GM18868 (cell line): Measurements from ENCODE around the gene NT5DC2.

Experiments
- ATAC-seq: cut with Tn5 transposase; IDR thresholded peaks from one replicate; pipeline ENCODE4 v1.9.1; 2021; ENCODE audit warnings: mild to moderate bottlenecking, moderate library complexity; ENCODE audit not compliant: unreplicated experiment

NT5DC2 gene

DNA sequence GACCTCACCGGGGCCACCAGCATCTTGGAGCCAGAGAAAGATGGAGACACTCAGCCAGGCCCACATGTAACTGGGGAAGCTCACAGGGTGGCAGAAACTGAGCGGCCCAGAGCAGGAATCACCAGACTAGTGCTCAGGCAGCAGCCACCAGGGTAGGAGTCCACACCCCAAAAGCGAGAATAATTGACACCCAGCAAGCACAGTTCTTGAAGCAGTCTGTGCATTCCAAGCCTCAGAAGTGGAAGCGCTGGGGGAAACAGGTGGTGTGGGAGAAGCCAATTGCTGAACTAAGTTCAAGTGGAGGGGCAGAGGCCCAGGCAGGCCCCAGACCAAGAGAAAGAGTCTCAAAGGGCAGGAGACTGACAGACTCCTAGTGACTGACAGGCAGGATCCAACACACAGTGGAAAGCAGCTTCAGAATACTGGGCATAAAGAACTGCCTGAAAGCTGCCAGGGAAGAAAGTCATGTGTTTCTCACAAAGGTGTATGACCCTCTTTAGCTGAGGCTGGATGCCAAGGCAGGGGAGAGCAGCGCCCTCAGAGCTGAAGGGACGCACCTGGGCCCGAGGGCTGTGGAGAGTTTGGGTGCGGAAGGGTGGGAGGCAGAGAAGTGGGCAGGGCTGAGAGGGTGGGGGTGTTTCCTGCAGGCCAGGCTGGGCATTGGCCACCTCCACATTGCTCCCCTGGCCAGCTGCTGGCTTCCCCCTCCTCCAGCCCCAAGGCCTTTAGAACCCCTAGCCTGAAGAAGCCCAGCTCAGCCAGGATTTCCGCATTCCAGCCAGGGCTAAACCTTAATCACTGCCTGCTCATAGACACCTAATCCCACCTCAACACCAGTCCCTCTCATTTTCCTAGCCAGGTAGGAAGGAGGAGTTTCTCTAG lies 7.7 kb downstream of the NT5DC2 start:
- no peak for ATAC-seq

DNA sequence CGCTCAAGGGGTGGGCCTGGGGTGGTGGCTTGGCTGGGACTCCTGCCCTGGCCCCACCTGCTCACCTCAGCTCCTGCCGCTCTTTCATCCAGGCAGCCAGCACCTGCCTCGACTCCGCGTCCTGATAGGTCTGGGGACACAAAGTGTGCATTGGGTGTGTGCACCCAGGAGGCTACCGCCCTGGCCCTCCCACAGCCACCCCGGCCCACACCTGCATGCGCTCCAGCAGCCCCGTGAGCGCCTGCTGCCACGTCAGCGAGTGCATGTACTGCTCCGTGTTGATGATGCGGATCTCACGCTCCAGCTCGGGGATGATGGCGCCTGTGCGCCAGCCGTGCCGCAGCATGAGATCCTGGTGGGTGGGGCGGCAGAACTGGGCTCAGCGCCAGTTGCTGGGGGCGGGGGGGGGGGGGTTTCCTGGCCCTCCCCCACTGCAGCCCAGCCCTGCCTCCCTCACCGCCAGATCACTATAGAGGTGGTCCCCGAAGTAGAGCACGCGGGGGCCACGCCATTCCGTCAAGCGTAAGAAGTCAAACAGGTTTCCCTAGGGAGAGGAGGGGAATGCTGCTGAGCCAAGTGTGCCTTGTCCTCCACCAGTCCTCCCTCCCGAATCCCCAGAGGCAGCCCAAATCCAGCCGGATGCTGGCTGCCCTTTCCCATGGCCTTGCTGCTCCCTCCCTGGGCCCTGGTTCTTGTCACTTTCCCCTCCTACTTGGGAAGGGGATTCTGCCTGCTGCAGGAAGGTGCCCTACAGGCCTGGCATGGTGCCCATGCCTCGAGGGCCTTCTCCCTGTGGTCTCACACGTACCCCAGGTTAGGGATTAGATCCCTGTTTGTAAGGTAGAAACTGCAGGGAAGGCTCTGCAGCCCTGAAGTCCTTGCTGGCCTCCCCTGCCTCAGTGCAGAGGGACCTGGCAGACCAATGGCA lies 8.6 kb downstream of the NT5DC2 start:
- ATAC-seq = no peak

DNA sequence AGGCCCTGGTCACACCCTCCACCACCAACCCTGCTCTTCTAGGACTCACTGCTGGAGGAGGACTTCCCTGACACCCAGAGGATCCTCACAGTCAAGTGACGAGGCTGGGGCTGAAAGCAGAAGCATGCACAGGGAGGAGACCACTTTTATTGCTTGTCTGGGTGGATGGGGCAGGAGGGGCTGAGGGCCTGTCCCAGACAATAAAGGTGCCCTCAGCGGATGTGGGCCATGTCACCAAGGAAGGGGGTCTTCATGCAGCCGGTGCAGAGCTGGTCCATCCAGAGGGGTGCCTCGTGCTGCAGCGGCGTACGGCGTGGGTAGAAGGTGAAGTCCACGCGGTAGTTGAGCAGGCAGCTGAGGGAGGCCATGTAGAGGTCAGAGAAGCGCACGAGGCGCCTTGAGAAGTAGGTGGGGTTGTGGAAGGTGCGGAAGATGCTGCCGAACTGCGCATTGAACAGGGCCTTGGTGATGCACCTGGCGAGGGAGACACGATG lies 9.4 kb downstream of the NT5DC2 start:
- ATAC-seq = no peak

DNA sequence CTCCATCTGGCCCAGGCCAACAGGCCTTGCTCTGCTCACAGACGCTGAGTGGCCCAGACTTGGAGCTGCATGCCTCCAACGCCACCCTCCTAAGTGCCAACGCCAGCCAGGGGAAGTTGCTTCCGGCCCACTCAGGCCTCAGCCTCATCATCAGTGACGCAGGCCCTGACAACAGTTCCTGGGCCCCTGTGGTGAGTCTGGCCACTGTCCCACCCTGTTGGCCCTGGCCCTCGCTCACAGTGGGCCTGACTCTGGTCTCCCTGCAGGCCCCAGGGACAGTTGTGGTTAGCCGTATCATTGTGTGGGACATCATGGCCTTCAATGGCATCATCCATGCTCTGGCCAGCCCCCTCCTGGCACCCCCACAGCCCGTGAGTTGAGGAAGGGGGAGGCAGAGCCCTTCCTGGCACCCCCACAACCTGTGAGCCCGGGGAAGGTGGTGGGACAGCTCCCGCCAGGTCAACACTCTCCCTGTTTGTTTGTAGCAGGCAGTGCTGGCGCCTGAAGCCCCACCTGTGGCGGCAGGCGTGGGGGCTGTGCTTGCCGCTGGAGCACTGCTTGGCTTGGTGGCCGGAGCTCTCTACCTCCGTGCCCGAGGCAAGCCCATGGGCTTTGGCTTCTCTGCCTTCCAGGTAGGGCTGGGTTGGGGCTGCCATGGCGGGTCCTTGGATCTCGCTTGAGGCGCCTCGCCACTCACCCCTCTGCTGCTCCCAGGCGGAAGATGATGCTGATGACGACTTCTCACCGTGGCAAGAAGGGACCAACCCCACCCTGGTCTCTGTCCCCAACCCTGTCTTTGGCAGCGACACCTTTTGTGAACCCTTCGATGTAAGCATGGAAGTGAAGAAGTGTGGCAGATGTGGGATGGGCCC lies 10.0 kb downstream of the NT5DC2 start:
- no peak for ATAC-seq

DNA sequence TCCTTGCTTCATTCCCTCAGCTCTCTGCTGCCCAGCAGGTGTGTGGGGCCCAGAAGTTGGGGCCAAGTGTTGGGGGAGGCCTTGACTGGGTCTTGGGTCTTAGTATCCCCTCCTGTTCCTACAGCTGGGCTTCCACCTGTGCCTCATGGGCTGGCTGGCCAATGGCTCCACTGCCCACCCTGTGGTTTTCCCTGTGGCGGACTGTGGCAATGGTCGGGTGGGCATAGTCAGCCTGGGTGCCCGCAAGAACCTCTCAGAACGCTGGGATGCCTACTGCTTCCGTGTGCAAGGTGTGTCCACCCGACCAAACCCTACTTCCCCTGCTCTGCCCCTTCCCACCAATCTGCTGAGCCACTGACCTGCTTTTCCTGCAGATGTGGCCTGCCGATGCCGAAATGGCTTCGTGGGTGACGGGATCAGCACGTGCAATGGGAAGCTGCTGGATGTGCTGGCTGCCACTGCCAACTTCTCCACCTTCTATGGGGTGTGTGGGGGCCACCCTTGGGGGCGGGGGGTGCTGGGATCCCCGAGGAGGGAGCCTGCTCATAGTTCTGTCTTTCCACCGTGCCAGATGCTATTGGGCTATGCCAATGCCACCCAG lies 10.9 kb downstream of the NT5DC2 start:
- ATAC-seq = no peak

DNA sequence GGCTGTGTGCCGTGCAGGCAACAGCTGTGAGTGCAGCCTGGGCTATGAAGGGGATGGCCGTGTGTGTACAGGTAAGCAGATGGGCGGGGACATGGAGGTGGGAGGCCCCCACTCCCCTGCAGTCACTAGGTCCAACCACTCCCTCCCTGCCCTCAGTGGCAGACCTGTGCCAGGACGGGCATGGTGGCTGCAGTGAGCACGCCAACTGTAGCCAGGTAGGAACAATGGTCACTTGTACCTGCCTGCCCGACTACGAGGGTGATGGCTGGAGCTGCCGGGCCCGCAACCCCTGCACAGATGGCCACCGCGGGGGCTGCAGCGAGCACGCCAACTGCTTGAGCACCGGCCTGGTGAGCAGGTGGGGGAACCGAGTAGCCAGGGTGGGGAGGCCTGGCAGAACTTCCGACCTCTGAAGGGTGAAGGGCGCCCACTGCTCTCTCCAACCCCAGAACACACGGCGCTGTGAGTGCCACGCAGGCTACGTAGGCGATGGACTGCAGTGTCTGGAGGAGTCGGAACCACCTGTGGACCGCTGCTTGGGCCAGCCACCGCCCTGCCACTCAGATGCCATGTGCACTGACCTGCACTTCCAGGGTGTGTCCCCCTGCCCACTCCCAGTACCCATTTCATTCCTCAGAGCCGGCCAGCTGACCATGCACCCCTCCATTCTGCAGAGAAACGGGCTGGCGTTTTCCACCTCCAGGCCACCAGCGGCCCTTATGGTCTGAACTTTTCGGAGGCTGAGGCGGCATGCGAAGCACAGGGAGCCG lies 11.6 kb downstream of the NT5DC2 start:
- no peak for ATAC-seq

DNA sequence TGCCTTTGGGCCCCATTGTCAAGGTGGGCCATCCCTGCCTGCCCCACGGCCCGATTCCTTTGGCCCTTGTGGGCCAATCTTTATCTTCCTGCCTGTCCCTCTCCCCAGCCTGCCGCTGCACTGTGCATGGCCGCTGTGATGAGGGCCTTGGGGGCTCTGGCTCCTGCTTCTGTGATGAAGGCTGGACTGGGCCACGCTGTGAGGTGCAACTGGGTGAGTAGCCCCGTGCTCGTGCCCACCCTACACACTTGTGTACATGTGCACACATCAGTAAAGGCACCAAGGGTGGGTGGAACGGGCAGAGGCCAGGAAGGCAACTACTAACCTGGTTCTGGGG lies 12.2 kb downstream of the NT5DC2 start:
- no peak for ATAC-seq

DNA sequence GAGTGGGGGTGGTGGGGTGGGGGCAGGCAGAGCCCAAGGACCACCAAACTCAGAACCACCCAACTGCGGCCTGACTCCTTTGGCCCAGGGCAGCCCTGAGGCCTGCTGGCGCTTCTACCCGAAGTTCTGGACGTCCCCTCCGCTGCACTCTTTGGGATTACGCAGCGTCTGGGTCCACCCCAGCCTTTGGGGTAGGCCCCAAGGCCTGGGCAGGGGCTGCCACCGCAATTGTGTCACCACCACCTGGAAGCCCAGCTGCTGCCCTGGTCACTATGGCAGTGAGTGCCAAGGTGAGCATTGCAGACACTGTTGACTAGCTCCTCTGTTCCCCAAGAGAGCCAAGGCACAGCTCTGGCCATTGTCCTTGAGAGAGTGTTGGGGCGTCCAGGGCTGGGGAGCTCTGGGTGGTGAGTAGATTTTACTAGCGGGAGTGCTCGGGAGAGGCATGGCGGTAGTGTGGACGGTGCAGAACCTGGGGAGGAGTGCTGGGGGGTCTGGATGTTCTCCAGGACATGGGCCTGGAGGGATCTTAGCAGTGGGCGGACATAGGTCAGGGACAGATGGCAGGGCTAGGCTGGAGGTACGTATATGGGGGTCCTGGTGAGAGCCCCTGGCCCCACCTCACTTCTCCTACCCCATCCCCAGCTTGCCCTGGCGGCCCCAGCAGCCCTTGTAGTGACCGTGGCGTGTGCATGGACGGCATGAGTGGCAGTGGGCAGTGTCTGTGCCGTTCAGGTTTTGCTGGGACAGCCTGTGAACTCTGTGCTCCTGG lies 12.8 kb downstream of the NT5DC2 start:
- ATAC-seq = no peak

DNA sequence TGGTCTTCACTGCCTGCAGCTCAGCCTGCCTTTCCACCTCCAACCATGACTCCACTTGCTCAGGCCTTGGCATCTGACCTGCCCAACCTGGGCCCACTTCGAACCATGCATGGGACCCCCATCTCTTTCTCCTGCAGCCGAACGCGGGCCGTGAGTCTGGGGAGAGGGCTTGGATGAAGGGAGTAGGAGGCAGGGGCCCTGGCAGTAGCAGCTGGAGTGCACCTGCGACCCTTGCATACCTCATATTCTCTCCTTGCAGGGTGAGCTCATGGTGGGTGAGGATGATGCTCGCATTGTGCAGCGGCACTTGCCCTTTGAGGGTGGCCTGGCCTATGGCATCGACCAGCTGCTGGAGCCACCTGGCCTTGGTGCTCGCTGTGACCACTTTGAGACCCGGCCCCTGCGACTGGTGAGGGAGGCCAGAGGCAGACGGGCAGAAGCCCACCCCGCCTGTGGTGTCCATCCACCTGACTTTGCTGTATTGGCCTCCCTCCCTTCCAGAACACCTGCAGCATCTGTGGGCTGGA lies 13.5 kb downstream of the NT5DC2 start:
- no peak for ATAC-seq

DNA sequence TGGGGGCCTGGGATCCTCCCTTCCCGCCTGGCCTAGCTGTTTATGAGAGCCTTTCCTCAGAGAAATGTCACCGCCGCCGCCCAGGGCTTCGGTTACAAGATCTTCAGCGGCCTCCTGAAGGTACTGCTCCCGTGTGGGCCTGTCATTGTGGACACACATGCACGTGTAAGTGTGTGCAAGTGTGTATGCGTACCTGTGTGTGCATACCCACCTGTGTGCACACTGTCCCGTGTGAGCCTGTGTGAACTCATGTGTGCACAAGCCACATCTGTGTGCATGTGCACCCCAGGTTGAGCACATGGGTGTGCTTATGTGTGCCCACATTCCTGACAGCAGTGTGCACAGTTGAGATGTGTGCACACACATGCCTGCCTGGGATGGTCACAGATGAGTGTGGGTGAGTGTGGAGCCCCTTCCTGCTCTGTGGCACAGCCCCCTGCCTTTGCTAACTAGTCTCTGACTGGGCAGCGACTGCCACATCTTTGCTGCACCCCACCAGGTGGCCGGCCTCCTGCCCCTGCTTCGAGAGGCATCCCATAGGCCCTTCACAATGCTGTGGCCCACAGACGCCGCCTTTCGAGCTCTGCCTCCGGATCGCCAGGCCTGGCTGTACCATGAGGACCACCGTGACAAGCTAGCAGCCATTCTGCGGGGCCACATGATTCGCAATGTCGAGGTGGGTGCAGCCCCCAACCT lies 14.1 kb downstream of the NT5DC2 start:
- ATAC-seq = no peak

DNA sequence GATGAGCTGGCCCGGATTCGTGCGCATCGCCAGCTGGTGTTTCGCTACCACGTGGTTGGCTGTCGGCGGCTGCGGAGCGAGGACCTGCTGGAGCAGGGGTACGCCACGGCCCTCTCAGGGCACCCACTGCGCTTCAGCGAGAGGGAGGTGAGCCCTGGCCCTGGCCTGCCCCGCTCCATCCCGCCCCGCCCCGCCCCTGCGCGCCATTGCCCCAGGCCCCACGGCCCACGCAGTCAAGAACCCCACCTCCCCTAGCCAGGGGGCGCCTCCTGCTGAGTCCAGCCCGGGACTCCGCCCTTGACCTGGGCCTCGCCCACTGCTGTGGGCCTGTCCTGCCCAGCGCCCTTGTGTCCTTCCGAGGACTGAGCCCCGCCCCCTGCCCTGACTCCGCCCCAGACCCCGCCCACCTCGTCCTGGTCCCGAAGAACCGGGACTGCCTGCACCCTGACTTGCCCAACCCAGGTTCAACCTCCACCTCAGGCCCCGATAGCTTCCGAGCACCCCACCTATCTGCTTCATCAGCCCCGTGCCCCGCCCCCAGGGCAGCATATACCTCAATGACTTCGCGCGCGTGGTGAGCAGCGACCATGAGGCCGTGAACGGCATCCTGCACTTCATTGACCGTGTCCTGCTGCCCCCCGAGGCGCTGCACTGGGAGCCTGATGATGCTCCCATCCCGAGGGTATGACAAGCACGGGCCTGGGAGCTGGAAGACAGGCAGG lies 14.8 kb downstream of the NT5DC2 start:
- ATAC-seq = no peak

DNA sequence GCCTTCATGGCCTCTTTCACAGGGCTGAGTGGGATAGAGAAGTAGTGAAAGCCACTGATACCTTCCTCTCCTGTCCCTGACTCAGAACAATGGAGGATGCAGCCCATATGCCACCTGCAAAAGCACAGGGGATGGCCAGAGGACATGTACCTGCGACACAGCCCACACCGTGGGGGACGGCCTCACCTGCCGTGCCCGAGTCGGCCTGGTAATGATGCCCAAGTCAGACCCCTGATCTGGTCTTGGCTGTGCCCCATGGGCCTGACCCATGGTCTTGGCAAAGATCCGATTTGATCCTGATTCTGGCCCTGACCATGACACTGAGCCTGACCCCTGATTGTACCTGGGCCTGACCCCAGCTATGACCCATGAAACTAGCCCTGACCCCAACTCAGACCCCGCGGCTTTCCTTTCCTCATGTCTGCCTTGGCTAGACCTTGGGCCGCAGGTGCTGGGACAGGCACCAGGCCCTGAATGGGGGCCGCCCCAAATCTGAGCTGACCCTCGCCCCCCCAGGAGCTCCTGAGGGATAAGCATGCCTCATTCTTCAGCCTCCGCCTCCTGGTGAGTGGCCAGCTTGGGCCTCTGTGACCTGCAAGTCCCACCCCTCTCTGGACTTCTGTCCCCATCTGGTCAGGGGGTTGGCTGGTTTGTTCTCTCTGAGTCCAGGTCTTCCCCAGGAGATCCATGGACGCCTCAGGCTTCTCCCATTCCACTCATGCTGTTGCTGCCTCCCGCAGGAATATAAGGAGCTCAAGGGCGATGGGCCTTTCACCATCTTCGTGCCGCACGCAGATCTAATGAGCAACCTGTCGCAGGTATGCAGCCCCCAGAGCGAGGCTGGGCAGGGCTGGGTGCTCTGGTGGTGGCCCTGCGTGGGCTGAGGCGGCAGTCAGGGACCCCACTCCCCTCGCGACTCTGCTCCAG lies 15.6 kb downstream of the NT5DC2 start:
- no peak for ATAC-seq

DNA sequence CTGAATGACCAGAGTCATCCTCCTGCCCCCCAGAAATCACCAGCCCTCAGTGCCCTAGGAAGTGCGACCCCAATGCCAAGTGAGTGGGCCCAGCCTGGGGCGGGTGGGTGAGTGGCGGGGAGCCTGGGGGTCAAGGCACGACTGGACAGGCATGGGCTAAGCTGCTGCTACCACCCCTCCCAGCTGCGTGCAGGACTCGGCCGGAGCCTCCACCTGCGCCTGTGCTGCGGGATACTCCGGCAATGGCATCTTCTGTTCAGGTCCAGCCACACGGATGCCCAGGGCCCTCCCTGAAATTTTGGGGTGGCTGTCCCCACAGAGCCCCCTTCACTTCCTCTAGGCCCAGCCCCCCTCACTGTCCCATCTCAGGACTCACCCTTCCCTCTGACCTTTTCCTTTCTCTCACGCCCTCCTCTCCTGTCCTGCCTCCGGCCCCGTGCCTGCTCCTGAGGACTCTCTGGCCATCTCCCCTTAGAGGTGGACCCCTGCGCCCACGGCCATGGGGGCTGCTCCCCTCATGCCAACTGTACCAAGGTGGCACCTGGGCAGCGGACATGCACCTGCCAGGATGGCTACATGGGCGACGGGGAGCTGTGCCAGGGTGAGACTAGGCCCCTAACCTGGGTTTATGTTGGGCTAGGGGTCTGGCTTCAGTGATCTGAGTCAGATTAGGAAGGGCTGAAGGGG lies 17.0 kb downstream of the NT5DC2 start:
- ATAC-seq = no peak

DNA sequence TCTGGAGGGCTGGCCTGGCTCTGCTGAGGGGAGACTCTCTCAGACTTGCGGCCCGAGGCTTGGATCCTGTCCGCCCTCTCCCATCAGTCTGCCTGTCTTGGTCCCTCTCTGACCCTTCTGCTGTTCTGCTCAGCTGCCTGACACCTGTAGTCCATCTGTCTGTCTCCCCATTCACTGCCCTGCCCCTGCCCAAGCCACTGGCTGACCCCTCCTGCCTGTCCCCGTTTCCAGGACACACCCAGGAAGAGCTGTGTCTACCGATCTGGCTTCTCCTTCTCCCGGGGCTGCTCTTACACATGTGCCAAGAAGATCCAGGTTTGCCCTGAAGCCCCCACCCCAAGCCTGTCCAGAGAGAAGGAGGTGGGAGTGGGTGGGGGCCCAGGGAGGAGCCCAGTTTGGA lies 18.5 kb downstream of the NT5DC2 start:
- no peak for ATAC-seq

DNA sequence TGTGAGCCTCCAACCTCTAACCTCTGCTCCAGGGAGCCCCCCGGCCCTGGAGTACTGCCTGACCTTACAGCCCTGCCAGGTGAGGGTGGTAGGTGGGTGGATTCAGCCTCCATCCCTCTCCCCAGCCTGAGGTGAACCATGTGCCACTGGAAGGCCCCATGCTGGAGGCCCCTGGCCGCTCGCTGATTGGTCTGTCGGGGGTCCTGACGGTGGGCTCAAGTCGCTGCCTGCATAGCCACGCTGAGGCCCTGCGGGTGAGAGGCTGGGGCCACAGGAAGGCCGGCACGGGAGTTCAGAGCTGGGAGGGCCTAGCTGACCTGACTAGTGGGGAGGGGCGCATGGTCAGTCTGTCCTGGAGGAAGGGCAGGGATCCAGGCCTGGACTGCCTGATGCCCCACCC lies 19.1 kb downstream of the NT5DC2 start:
- no peak for ATAC-seq

DNA sequence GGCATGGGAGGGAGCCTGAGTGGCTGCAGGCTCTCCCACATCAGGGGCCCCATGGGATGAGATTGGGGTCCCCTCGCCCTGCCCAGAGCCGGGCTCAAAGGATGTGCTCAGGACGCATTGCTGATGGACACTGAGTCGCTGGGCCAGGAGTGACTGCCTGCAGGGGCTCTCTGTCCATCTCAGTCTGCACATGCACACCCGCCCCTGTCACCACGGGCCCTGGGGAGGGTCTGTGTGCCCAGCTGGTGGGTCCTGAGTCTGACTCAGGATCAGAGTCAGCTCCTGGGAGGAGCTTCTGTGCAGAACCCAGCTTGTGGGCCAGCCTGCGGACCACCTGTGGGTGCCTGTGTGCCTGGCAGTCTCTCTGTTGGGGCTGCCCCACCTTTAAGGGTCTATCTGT lies 20.4 kb downstream of the NT5DC2 start:
- ATAC-seq = no peak
